T-helper 9 cell (primary cell): Measurements from ENCODE around the gene HCFC1.

ENCODE experiments used
- DNase-seq: peaks from one replicate; pipeline ENCODE4 v3.0.0-alpha.2; 2020

Gene HCFC1

GRCh38 chrX:153900831-153901752 is 70.5 kb downstream of the HCFC1 start:
- peak; percentile 37 for DNase-seq

GRCh38 chrX:153897899-153898298 is 73.7 kb downstream of the HCFC1 start:
- DNase-seq = no peak
